GM18498 (cell line): ENCODE data around the gene TES.
"Not testable (repeated sequence)": the region's sequence is repeated elsewhere in the genome, so short reads cannot be mapped to it uniquely, and the experiment has no call there.

Source experiments
- ATAC-seq: cut with Tn5 transposase; IDR thresholded peaks from one replicate; pipeline ENCODE4 v1.9.1; 2021; ENCODE audit warnings: mild to moderate bottlenecking, moderate library complexity; ENCODE audit not compliant: unreplicated experiment

TES gene

GRCh38 chr7:116241291-116241690 is 31.0 kb downstream of the TES start:
- no peak for ATAC-seq

GRCh38 chr7:116242178-116242577 is 31.8 kb downstream of the TES start:
- no peak for ATAC-seq

DNA sequence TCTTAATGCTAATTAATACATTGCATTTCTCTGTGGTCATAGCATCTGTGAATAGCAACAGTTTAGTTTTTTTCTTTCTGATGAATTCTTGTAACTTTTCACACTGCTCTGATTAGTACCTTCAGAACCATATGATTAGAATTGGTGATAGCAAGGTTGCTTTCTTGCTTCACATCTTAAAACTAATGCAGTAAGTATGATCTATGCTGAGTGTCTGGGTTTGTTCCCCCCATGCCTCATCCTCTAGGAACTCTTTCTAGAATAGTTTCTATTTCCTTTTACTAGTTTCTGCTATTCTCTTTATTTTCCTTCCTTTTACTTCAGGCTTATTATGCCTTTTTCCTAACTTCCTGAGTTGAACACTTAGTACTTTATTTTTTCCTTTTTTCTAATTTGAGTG is 32.4 kb downstream of the TES start:
- ATAC-seq: no peak

DNA sequence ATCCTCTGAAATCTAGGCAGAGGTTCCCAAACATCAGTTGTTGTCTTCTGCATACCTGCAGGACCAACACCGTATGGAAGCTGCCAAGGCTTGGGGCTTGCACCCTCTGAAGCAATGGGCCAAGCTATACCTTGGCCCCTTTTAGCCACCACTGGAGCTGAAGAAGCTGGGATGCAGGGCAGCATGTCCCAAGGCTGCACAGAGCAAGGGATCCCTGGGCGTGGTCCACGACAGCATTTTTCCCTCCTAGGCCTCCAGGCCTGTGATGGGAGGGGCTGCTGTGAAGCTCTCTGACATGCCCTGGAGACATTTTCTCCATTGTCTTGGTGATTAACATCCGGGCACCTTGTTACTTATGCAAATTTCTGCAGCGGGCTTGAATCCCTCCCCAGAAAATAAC is 34.5 kb downstream of the TES start:
- ATAC-seq: not testable (repeated sequence)

- no peak for ATAC-seq
Observed at GRCh38 chr7:116246357-116246756, 36.0 kb downstream of the TES start.

- peak; percentile 73 for ATAC-seq
Observed at GRCh38 chr7:116249969-116250553, 39.7 kb downstream of the TES start.

GRCh38 chr7:116251675-116252074 is 41.3 kb downstream of the TES start:
- no peak for ATAC-seq

DNA sequence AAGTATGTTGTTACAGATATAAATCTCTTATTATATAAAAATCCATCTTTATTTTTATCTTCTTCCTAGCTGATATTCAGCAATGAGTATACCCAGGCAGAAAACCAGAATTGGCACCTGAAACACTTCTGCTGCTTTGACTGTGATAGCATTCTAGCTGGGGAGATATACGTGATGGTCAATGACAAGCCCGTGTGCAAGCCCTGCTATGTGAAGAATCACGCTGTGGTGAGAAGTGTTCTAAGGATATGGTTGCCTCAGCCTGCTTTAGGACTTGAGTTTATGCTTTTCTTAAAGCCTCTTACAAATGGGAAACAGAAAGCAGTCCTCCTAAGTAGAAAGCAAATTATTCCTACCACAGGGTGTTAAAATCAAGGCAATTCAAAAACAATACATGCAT is 41.9 kb downstream of the TES start:
- ATAC-seq: no peak

- ATAC-seq: no peak
Observed at GRCh38 chr7:116257156-116257555, 46.8 kb downstream of the TES start.

DNA sequence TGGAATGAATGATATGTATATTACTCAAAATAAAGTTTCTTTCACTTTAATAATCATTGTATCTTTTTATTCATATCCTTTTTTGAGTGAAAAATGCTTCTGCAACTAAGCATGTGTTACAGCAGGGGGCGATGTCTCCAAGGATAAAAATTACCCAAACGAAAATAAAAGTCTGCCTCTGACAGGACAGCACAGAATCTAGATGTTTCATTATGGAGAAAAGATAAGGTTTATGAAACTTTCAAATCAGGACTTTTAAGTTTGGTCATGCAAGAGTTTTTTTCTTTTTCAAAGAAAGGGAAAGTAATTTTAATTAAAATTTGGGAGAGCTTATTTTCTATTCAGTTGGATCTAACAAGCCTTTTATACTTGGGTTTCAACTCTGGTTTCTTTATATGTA is 48.4 kb downstream of the TES start:
- peak; percentile 48 for ATAC-seq

GRCh38 chr7:116259156-116259870 is 49.0 kb downstream of the TES start:
- ATAC-seq: no peak

DNA sequence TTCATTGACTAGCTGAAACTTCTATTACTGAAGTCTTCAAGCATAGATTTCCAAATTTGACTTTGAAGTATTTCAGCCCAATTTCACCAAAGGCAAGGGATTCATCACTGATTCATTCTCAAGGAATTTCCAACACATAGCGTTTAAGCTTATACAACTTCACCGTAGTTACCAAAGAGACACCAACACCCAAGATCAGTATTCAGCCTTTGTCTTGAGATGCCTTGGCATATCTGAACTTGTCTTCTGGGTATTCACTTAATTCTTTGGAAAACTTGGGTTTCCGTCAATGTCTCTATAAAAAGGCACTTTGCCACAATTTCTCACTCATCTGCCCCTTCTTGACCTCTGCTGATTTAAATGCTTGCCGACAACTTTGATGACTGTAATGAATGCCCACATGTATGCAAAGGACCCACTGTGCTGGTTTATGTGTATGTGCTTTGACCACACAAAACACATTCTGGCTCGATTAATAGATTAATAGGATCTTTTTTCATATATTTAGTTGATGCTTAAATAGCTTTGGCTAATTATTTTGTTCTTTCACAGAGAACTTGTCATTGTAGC is 49.6 kb downstream of the TES start:
- ATAC-seq: no peak

GRCh38 chr7:116261904-116262303 is 51.6 kb downstream of the TES start:
- no peak for ATAC-seq

DNA sequence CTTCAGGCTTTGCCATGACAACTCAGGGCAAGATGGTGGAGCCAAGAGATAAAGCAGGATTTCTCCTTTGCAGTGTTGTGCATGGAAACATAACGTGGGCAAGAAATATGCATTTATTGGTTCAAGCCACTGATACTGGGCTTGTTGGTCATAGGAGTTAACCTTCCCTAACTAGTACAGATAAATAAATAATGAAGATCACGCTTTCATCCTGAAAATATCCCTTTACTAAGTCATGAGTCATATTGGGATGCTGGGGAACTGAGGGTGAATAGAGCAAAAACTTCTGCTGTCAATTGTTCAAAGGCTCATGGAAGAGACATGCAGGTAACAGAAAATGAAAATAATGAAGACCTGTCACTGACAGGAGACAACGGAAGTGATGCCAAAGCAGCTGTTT is 55.5 kb downstream of the TES start:
- ATAC-seq: no peak

GRCh38 chr7:116269466-116269865 is 59.1 kb downstream of the TES start:
- no peak for ATAC-seq

GRCh38 chr7:116271161-116271913 is 61.0 kb downstream of the TES start:
- no peak for ATAC-seq

GRCh38 chr7:116271963-116272886 is 61.9 kb downstream of the TES start:
- ATAC-seq: no peak

GRCh38 chr7:116273283-116273917 is 63.1 kb downstream of the TES start:
- ATAC-seq: no peak

DNA sequence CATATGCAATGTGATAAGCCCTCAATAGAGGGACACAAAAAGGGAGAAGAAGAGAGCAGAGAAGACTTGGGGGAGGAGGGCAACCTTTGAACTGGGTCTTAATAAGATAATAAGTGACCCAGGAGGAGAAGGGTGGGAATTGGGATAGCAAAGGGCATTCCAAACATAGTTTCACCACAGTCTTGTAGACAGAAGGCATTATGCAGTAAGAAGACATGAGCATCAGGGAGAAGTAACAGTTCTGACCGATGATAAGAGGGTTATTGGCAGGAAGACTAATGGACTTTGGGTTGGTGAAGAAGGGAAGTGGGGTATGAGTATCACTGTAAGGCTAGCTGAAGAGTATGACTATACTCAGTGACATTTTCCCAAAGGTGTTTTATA is 63.6 kb downstream of the TES start:
- ATAC-seq: no peak

- ATAC-seq: no peak
Observed at GRCh38 chr7:116277070-116277469, 66.7 kb downstream of the TES start.
